Activated CD4-positive, CD25-positive, alpha-beta regulatory T cell treated with anti-CD3 and anti-CD28 coated beads, Interleukin-2, amount 50 U/mL, for 72 hours (primary cell): Measurements from ENCODE around the gene LRRC47.

Experiments used
- DNase-seq: peaks from one replicate; pipeline ENCODE4 v3.0.0; 2021

LRRC47 gene

DNA sequence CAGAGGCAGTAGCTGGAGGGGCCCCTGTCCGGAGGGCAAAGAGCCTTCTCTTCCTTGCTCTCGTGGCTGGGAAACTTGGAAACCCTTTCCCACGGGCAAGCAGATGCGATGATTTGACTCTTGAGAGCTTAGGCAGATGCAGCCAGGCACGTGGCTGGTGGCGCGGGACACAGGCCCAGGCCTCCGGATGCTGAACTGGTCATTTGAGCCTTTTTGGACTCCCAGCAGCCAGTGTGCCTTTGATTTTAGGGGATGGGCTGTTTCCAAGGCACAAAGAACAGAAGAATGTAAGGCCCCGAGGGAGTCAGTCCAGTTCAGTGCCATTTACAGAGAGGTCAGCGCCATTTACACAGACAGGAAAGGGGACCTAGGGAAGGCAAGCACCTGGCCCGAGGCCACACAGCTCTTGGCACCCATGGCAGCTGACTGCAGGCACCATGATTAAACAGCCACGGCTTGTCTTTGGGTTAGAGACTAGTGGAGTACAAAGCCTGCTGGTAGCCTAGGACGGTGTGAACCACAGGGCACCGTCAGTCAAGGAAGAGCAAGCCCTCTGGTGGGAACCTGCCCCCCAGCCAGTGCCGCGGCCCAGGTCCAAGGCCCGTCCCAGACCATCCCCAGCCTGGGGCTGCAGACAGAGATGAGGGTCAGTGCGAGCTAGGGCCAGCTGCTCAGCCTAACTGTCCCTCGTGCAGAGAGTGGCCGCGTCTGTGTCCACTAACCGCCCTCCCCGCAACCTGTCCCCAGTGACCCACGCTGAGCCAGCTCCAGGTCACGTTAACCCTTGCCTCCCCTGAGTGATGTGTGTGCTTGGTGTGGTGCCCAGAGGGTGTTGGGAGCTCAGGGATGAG, 64.5 kb downstream of the LRRC47 start:
- DNase-seq: no peak

DNA sequence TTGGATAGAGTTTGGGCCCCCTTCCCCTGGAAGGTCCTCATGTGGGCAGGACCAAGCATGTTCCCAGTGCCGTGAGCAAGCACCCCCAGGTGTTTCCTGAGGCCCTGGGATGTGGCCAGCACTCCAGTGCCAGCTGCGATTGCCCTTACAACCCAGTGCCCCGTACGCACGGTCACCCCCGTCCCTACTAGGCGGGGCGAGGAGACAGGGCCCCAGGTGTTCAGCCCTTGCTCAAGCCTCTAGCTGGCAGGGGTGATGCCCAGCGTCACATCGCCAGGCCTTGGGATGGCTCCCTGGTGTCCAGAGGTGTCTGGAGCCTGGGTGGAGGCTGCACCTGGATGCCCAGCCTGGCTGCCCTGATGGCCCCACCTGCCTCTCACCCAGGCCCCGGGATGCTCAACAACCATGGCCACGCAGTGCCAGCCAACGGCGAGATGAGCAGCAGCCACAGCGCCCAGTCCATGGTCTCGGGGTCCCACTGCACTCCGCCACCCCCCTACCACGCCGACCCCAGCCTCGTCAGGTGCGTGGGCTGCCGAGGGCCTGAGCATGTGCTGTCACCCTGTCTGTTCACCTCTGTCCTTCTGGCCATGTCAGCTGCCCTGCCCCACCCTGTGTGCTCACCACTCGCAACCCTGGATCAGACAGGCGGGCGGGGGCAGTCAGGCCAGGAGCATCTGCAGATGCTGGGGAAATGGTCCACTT, 65.6 kb downstream of the LRRC47 start:
- DNase-seq: no peak

GRCh38 chr1:3729594-3730542, 66.4 kb downstream of the LRRC47 start:
- DNase-seq: no peak
